Superior temporal gyrus (tissue), 1 donor: ENCODE results near the gene DFFA.
"Not testable (repeated sequence)": the region's sequence is repeated elsewhere in the genome, so short reads cannot be mapped to it uniquely, and the experiment has no call there.

ENCODE experiments used
- DNase-seq: peaks from one replicate; pipeline ENCODE4 v3.0.0-alpha.2; 2016; ENCODE audit errors: extremely low spot score

Gene DFFA

GRCh38 chr1:10430216-10431069 is 41.9 kb downstream of the DFFA start, which contains the start of gene CENPS:
TSS of gene CENPS (plus strand) at chr1:10430433. CDS start at chr1:10430518, 85 bp downstream.
- peak; percentile 90 for DNase-seq

- DNase-seq, result peak; percentile 55
These were observed 42.5 kb downstream of the DFFA start for GRCh38 chr1:10429868-10430215.

- DNase-seq, result no peak
These were observed 43.3 kb downstream of the DFFA start for GRCh38 chr1:10428984-10429383.

GRCh38 chr1:10426535-10426848 is 45.8 kb downstream of the DFFA start:
- not testable (repeated sequence) for DNase-seq

- DNase-seq, result not testable (repeated sequence)
These were observed 46.3 kb downstream of the DFFA start for GRCh38 chr1:10425826-10426534.

- no peak for DNase-seq
These were observed 47.7 kb downstream of the DFFA start for GRCh38 chr1:10424651-10425050.

- DNase-seq, result no peak
These were observed 48.3 kb downstream of the DFFA start for GRCh38 chr1:10424034-10424433.

- DNase-seq, result no peak
These were observed 50.7 kb downstream of the DFFA start for GRCh38 chr1:10421637-10422036.

GRCh38 chr1:10419351-10419750 is 53.0 kb downstream of the DFFA start:
- no peak for DNase-seq

- DNase-seq, result not testable (repeated sequence)
These were observed 53.6 kb downstream of the DFFA start for GRCh38 chr1:10418741-10419140.

- DNase-seq, result not testable (repeated sequence)
These were observed 56.4 kb downstream of the DFFA start for GRCh38 chr1:10415967-10416366.

- no peak for DNase-seq
These were observed 57.0 kb downstream of the DFFA start for GRCh38 chr1:10415211-10415930.

GRCh38 chr1:10407201-10407600 is 65.1 kb downstream of the DFFA start:
- DNase-seq, result no peak
